HG03521 (cell line): ENCODE measurements around the gene BAAT.

ENCODE experiments used
- ATAC-seq: cut with Tn5 transposase; IDR thresholded peaks from one replicate; pipeline ENCODE4 v1.9.1; 2021; ENCODE audit warnings: mild to moderate bottlenecking, moderate library complexity; ENCODE audit not compliant: unreplicated experiment

Gene BAAT

GRCh38 chr9:101398930-101399642, 14.3 kb upstream of the BAAT start:
- ATAC-seq: peak; percentile 2

GRCh38 chr9:101398068-101398929, 13.5 kb upstream of the BAAT start, which contains the start of the genes MRPL50 and ZNF189:
Gene MRPL50, minus strand, starts transcription at chr9:101398618. Its CDS starts 26 bp downstream, at chr9:101398592.
Gene ZNF189, plus strand, starts transcription at chr9:101398851. Its CDS starts 306 bp downstream, at chr9:101399157.
- peak; percentile 98 for ATAC-seq

GRCh38 chr9:101397746-101398067, 12.9 kb upstream of the BAAT start:
- no peak for ATAC-seq

GRCh38 chr9:101394687-101395086, 9.9 kb upstream of the BAAT start:
- ATAC-seq: no peak

GRCh38 chr9:101393135-101393534, 8.3 kb upstream of the BAAT start:
- ATAC-seq: no peak

- ATAC-seq: no peak
These were observed 3.7 kb upstream of the BAAT start for GRCh38 chr9:101388507-101388993.

- peak; percentile 77 for ATAC-seq
These were observed 3.2 kb upstream of the BAAT start for GRCh38 chr9:101387871-101388506.

GRCh38 chr9:101383361-101383760, 1.4 kb downstream of the BAAT start:
- ATAC-seq: no peak

GRCh38 chr9:101381833-101382342, 2.9 kb downstream of the BAAT start:
- ATAC-seq: no peak

GRCh38 chr9:101381118-101381517, 3.7 kb downstream of the BAAT start:
- no peak for ATAC-seq

- no peak for ATAC-seq
These were observed 4.5 kb downstream of the BAAT start for GRCh38 chr9:101380295-101380694.

GRCh38 chr9:101376111-101376848, 8.5 kb downstream of the BAAT start:
- ATAC-seq: no peak

- ATAC-seq: no peak
These were observed 9.3 kb downstream of the BAAT start for GRCh38 chr9:101375546-101375945.

GRCh38 chr9:101372327-101373118, 12.3 kb downstream of the BAAT start:
- no peak for ATAC-seq

- ATAC-seq: no peak
These were observed 13.0 kb downstream of the BAAT start for GRCh38 chr9:101371813-101372212.

- no peak for ATAC-seq
These were observed 14.8 kb downstream of the BAAT start for GRCh38 chr9:101369884-101370531.

- ATAC-seq: no peak
These were observed 15.5 kb downstream of the BAAT start for GRCh38 chr9:101369286-101369685.

- no peak for ATAC-seq
These were observed 17.5 kb downstream of the BAAT start for GRCh38 chr9:101367323-101367722.

- ATAC-seq: no peak
These were observed 18.6 kb downstream of the BAAT start for GRCh38 chr9:101366038-101366756.
